ENCODE measurements around the gene NPIPB12.
"Not testable (repeated sequence)": the region's sequence is repeated elsewhere in the genome, so short reads cannot be mapped to it uniquely, and the experiment has no call there.

NPIPB12 gene

GRCh38 chr16:29506308-29506707, at the start of gene NPIPB12:
Gene NPIPB12, minus strand, starts transcription at chr16:29506408.
- in situ Hi-C loops (cut with MboI; ENCODE audit: low sequenced_read_pairs) = not testable (repeated sequence)

GRCh38 chr16:29521520-29521919, 15.3 kb upstream of the NPIPB12 start:
- in situ Hi-C loops (cut with MboI; ENCODE audit: low sequenced_read_pairs) = not testable (repeated sequence)

GRCh38 chr16:29482276-29482675, 23.9 kb downstream of the NPIPB12 start:
- in situ Hi-C loops (cut with MboI; ENCODE audit: low sequenced_read_pairs) = not testable (repeated sequence)

- in situ Hi-C loops (cut with MboI; ENCODE audit: low sequenced_read_pairs) = not testable (repeated sequence)
Measured at GRCh38 chr16:29472065-29472464, 34.1 kb downstream of the NPIPB12 start.

GRCh38 chr16:29469660-29470059, 36.5 kb downstream of the NPIPB12 start:
- in situ Hi-C loops (cut with MboI; ENCODE audit: low sequenced_read_pairs) = not testable (repeated sequence)

- in situ Hi-C loops (cut with MboI; ENCODE audit: low sequenced_read_pairs) = not testable (repeated sequence)
Measured at GRCh38 chr16:29467654-29468366, 38.4 kb downstream of the NPIPB12 start.

GRCh38 chr16:29466904-29467303, 39.3 kb downstream of the NPIPB12 start:
- in situ Hi-C loops (cut with MboI; ENCODE audit: low sequenced_read_pairs) = not testable (repeated sequence)

- in situ Hi-C loops (cut with MboI; ENCODE audit: low sequenced_read_pairs) = not testable (repeated sequence)
Measured at GRCh38 chr16:29465985-29466824, 40.0 kb downstream of the NPIPB12 start.

- in situ Hi-C loops (cut with MboI; ENCODE audit: low sequenced_read_pairs) = not testable (repeated sequence)
Measured at GRCh38 chr16:29460647-29461030, 45.6 kb downstream of the NPIPB12 start.

GRCh38 chr16:29459706-29460646, 46.2 kb downstream of the NPIPB12 start, which contains the start of gene SULT1A4:
Gene SULT1A4, plus strand, starts transcription at chr16:29459913. Its CDS starts 1,473 bp downstream, at chr16:29461386.
- in situ Hi-C loops (cut with MboI; ENCODE audit: low sequenced_read_pairs) = not testable (repeated sequence)

- in situ Hi-C loops (cut with MboI; ENCODE audit: low sequenced_read_pairs) = not testable (repeated sequence)
Measured at GRCh38 chr16:29457660-29458059, 48.5 kb downstream of the NPIPB12 start.

GRCh38 chr16:29454828-29455227, 51.4 kb downstream of the NPIPB12 start:
- in situ Hi-C loops (cut with MboI; ENCODE audit: low sequenced_read_pairs) = not testable (repeated sequence)

GRCh38 chr16:29454269-29454668, 51.9 kb downstream of the NPIPB12 start, which contains the start of the genes BOLA2 and SLX1B:
Gene BOLA2, minus strand, starts transcription at chr16:29454351. Its CDS starts 98 bp downstream, at chr16:29454253.
Gene SLX1B, plus strand, starts transcription at chr16:29454533.
- in situ Hi-C loops (cut with MboI; ENCODE audit: low sequenced_read_pairs) = not testable (repeated sequence)

- in situ Hi-C loops (cut with MboI; ENCODE audit: low sequenced_read_pairs) = not testable (repeated sequence)
Measured at GRCh38 chr16:29453754-29454153, 52.5 kb downstream of the NPIPB12 start.

Measured in HL-60/S4 (cell line).